Cerebellar cortex (tissue), 1 donor: ENCODE data around the gene ATP8B3.
"Not testable (repeated sequence)": the region's sequence is repeated elsewhere in the genome, so short reads cannot be mapped to it uniquely, and the experiment has no call there.

Experiments
- DNase-seq: peaks from one replicate; pipeline ENCODE4 v3.0.0-alpha.2; 2015; ENCODE audit warnings: low spot score

The ATP8B3 gene

DNA sequence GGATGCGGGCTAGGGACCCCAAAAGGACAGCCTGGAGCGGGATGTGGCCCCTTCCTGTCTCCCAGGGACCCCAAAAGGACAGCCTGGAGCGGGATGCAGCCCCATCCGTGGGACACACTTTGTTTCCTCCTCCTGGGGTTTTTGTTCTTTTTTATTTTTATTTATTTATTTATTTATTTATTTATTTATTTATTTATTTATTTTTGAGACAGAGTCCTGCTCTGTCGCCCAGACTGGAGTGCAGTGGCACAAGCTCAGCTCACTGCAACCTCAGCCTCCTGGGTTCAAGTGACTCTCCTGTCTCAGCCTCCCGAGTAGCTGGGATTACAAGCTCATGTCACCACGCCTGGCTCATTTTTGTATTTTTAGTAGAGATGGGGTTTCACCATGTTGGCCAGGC, 14.8 kb downstream of the ATP8B3 start:
- DNase-seq, result not testable (repeated sequence)

DNA sequence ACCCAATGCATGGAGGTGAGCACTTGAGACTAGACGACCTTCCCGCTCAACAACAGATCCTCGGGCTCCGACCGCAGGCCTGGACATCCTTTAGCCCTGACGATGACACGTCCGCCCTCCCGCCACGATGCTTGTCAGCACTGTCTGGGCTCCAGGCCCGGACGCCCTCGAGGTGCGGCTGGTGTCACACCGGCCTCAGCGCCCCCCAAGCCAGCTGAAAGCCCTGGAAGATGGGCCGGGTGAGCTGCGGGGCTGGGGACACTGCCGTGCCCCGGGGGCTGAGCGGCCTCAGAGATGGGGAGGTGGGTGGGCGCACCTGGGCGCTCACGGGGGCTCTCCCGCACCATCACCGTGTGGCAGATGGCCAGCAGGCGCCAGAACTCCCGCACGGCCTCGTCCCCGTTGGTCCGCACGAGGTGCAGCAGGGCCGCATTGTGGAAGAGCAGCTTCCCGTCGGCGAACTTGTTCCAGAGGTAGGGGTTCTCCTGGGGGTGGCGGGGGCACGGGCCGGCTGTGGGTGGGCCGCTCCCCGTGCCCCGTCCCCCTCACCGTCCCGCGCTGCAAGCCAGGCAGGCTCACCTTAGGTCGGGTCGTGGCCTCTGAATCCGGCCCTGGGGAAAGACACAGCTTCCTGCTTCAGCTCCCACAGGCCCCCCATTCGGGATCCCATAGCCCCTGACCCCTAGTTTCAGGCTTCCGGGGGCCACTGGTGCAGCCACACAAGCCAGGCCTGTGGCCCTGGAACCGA, 15.5 kb downstream of the ATP8B3 start:
- DNase-seq, result no peak

DNA sequence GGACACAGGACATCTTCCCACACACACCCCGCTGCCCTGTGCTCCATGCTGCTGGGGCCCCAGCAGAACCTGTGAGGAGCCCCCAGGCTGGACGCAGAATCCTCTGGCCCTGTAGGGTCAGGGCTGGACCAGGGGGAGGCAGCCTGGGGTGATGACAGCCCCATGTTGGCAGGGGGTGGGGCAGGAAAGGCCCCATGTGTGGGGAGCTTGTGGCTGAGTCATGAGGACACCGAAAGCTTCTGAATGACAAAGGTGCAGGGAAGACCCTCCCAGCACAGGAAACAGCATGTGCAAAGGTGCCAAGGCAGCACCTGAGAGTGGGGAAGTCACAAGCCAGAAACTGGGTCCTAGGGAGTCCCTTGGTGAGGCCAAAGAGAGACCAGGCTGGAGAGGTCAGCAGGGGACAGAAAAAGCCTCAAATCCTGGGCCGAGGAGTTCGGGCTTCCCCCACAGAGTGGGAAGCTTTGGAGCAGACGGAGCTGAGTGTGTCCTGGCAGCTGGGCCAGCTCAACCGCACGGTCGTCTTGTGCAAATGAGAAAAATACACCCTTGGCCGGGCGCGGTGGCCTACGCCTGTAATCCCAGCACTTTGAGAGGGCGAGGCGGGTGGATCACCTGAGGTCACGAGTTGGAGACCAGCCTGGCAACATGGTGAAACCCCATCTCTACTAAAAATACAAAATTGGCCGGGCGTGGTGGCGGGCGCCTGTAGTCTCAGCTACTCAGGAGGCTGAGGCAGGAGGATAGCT, 17.5 kb downstream of the ATP8B3 start:
- no peak for DNase-seq

DNA sequence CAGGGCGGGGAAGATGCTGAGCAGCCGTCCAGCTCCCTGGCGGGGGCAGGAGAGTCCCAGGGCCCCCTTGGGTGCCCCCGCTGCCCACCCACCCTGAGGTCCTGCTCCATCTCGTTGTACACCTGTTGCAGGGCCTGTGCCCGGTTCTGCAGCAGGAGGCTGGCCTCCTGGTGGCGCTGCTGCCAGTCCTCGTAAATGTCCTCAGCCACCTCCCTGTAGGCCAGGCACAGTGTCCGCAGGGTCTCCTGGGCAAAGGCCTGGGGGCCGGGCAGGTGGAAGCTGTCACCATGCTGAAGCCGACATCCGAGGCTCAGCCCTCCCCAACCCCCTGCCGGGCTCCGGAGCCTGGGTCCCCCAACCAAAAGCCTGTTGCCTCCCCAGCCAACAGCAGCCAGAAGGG, 20.2 kb downstream of the ATP8B3 start:
- DNase-seq, result no peak

DNA sequence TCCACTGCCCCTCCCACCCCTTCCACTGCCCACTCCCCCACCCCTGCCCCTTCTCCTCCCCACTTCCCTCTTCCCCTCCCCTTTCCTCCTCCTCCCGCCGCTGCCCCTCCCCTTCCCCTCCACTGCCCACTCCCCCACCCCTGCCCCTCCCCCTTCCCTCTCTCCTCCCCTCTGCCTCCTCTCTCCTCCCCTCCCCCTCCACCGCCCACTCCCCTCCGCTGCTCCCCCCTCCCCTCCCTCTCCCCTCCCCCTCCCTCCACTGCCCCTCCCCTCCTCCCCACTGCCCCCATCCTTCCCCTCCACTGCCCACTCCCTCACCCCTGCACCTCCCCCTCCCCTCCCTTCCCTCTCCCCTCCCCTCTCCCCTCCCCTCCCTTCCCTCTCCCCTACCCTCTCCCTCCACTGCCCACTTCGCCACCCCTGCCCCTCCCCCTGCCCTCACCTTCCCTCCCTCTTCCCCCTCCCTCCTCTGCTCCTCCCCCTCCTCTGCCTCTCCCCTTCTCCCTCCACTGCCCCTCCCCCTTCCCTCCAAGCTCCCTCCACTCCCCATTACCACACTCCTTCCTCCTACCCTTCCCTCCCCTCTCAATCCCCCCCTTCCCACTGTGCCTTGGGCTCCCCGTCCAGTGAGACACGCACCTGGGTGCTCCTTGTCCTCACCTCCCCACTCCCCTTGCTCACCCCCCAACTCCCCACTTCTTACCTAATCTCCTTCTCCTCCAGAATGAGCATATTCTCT, 21.9 kb downstream of the ATP8B3 start:
- DNase-seq, result no peak

DNA sequence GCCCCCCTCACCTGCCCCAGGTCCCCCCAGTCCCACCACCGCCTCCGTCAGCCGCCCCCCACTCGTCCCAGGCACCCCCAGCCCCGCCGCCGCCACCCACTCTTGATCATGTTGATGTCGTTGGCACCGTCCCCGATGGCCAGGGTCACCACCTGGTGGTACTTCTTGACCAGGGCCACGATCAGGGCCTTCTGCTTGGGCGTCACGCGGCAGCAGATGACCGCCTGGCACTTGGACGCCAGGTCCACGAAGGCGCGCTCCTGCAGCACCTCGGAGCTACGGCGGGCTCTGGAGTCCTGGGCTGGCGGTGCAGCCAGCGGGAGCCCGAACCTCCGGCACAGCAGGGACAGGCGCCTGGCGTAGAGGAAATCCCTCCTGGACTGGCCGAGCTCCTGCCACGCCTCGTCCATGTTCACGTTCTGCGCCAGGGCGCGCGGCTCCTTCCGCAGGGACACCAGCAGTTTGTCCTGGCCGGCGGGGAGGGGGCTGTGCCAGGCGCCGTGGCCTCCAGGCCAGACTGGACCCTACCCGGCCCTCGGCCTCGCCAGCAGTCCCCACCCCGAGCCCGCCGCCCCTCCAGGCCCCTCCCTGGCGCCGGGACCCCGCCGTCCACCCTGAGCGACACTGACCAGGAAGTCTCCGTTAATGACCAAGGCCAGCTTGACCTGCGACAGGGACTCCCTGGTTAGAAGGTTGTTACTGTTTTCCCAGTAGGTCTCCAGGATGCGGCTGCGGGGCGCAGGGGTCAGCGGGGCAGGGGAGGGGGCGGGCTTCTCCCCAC, 22.6 kb downstream of the ATP8B3 start:
- DNase-seq, result no peak

DNA sequence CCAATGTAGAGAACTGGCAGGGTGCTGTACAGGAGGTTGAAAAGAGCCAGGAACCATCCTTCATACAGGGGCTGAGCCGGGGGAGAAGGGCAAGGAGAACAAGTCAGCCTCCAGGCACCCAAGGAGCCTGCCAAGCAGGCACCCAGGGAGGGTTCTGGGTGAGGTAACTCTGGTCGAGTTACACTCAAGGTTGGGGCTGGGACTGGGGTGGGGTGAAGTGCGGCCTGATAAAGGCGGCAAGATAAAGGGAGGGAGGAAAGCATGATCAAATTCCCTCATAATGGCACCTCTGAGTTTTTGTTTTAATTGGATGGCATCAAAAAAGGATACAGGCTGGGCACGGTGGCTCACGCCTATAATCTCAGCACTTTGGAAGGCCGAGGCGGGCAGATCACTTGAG, 25.0 kb downstream of the ATP8B3 start:
- no peak for DNase-seq

DNA sequence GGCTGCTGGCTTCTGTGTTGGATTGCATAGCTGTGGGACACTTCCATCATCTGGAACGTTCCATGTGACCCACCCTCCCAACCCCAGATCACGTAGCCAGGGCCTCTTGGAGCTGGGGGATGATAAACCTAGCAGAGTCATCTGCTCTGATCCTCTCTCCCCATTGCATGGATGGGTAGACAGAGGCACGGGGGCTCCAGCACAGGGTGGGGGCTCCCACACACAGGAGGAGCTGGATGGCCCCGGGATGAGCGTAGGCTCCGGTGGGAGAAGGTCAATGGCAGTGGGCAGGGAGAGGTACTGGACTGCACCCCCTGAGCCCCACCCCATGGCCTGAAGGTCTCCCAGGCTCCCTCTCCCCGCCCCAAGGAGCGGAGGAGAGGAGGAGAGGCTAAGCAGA, 25.4 kb downstream of the ATP8B3 start:
- DNase-seq, result no peak

DNA sequence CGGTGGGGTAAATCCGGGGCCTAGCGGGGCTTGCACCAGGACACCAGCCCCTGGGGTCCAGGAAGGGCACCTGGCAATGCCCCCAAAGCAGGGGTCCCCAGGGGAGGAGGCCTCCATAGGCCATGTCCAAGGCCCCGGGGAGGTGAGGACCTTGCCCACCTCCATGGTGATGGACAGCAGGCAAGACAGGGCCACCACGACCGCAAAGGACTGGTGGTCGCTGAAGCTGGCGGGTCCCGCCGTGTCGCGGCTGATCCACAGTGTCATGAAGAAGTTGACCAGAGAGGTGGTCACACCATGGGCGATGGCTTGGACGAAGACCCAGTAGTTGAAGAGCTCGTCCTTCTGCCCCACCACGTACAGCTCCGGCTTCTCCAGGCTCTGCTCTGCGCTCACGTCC, 26.8 kb downstream of the ATP8B3 start:
- DNase-seq, result no peak

DNA sequence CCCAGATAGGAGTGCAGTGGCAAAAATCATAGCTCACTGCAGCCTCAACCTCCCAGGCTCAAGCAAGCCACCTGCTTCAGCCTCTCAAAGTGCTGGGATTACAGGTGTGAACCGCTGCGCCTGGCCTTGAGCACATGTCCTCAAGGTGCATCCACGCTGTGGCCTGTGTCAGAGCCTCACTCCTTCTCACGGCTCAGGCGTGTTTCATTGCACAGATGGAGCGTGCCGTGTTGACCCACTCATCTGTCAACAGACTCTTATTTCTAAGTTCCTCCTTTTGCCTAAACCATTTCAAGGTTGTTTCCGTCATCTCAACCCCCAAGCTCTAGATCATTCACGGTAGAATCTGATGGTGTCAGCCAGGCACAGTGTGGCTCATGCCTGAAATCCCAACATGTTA, 28.2 kb downstream of the ATP8B3 start:
- no peak for DNase-seq

DNA sequence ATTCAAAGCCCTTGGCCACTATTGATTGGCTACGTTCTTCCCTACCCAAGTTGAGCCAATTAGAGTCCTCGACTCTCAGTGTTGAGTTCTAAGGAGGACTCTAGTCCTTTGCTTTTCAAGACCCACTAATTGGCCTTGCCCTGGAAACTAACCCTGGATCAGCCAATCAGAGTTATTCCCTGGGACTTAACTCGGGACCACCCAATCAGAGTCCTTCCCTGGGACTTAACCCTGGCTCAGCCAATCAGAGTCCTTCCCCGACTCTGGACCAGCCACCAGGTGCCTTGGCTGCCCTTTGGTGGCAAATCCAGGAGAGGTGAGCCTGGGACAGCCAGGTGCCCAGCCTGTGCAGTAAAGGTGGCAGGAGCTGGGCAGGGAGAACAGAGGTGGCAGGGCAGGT, 28.7 kb downstream of the ATP8B3 start:
- DNase-seq, result no peak

DNA sequence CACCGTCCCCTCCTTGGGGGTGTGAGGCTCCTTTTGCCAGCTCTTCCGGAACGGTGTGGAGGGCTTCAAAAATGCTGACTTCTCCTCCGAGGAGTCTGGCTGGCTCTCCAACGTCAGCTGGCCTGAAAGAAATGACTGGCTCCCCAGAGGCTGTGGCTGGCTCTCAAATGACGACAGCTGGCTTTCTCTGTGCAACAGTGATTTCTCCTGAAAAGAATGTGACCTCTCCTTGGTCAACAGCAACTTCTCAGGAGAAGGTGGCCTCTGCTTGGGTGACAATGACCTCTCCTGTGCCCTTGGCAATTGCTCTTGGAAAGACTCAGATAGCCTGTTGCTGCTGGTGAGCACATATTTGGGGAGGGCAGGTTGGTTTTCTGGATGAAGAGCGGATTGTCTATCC, 29.6 kb downstream of the ATP8B3 start:
- no peak for DNase-seq

DNA sequence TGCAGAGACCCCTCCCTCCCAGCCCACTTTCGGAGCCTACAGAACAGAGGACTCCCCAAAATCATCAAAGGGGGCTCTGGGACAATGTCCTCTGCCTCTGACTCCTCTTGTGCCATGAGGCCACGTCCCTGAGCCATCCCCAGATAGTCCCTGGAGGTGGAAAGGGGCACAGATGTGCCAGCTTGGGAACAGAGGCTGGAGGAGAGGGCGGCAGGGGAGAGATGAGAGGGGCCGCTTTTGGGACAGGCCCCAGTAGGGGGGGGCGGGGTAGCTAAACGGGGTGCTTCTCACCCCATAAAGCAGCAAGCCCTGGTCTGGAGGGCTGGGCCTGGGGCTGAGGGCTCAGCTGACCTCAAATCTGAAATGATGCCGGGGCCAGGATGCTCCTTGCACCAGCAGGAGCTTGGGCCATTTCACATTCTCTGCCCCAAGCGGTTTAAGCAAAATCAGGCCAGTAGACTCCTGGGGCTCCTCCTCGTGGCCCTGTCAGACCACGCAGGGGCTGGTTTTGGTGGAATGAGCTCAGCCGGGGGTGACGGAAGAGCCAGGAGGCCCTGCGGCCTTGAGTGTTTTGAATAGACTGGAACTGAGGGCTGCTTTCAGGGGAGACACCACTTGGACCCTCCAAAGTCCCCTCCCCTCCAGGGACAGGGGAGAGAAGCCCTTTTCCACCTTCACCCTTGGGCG, 31.7 kb downstream of the ATP8B3 start:
- DNase-seq, result no peak

DNA sequence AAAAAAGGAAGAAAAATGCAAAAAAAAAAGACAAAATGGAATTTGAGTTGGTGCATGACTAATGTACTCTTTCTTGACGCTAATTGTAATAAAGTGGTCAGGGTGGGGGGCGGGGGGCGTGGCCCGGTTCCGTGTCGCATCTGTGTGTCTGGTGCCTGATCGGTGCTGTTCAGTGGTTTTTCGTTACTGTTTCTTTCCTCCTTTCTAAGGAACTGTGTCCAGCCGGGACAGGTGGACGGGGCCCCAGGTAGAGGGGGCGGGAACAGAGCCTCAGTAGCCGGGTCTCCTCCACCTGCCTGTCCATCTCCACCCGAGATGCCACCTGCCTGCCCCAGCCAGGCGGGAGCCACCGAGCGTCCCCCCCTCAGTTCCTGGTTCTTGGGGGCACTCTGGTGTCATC, 32.5 kb downstream of the ATP8B3 start:
- no peak for DNase-seq

DNA sequence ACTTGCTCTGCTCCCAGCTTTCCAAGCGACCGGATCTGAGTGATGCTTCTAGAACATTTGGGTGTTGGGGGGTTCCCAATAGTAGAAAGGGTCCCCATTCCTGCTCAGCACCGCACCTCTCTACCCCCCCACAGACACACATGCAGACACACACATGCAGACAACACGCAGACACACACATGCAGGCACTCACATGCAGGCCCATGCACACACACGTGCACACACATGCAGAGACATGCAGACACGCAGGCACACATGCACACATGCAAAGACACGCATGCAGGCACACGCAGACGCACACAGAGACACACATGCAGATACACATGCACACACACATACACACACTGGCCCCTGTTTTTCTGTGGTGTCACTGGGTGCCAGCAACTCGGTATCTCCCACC, 34.9 kb downstream of the ATP8B3 start:
- DNase-seq, result no peak

DNA sequence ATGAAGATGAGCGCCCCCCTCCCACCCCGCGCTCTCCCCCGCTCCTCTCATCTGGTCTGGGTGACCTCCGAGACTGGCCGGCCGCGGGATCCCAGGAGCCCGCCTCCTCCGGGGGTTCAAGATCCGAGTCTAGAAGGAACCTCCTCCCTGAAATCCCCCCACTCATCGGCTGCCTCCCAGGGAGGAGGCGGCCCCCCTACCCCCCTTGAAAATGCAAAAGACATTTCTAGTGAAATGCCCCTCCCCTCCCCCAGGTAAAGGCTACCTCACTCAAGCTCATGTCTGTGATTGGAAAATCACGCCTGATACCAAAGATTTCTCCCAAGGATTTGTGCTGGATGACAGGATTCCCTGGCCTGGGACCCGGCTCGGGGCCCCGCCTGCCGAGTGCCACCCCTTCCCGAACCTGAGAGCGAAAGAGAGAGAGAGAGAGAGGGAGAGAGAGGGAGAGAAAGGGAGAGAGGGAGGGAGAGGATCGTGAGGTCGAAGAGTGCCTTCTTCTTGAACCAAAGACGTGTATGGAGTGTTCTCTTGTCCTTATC, 35.4 kb downstream of the ATP8B3 start:
- DNase-seq, result no peak

DNA sequence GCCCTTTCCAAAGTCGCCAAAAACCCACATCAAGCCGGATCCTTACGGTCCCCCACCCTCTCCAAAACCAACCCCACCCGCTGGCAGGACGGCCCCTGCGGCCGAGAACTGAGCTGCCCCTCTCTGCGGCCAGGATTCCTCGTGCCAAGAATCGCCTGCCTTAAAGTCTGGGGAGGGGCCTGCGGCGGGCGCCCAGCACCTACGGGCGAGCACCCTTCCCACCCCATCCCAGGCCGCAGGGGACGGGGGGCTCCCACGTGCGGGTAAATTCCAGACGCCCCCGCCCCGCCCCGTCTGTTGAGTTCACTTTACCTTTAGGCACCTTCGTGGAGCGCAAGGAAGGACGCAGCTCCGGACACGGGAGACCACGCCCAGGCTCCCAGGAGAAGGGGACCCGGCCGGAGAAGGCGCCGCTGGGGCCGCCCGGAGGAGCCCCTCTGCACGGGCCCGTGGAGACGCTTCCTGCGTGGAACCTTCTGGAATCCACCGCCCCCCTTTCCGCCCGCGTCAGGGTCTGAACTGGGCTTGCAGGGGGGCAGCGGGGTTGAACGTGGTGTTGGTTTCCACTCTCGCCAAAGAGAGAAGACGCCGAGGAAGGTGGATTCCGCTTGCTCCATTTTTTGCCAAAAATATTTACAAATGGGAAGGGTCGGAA, 36.0 kb downstream of the ATP8B3 start:
- DNase-seq, result no peak

DNA sequence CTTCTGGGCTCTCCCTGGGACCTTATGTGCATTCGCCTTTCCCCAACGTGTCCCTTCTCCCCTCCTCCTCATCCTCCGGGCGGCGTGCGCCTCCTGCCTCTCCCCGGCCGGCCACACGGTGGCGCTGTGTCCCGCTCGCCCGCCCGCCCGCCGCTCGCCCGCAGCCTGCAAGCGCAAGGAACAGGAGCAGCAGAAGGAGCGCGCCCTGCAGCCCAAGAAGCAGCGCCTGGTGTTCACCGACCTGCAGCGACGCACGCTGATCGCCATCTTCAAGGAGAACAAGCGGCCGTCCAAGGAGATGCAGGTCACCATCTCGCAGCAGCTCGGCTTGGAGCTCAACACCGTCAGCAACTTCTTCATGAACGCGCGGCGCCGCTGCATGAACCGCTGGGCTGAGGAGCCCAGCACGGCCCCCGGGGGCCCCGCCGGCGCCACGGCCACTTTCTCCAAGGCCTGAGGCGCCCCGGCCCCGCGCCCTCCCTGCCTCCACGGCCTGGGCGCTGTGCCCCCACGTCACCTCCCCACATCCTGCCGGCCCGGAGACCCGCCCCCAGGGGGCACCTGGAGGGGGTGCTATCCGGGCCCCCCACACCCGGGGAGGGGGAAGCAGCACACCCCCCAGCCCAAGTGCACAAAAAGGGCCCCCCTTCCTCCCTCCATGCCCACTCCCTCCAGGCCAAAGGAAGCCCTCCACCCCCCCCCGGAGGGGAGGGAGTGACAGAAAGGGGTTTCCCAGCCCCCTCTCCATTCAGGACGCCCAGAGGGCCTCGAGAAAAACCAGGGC, 36.9 kb downstream of the ATP8B3 start:
- DNase-seq, result no peak

DNA sequence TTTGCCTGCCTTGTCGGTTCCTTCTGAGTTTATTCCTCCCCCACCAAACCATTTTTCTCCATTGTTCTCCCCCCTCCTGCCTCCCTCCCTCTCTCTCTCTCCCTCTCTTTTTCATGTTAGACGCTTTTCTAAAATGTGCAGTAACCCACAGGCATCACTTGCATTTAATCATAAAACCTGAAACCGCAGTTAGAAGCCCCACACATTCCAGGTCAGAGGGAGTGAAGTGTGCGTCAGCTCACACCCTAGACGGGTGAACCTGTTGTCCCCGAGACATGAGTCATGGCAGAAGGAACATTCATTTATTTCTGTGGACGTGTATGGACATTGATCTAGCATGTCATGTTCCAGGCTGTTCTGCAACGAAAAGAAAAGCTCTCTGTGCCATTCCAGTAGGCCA, 38.9 kb downstream of the ATP8B3 start:
- DNase-seq, result no peak
